ENCODE results near the gene CABCOCO1.

CABCOCO1 gene

GRCh38 chr10:61701706-61702105 is 39.0 kb downstream of the CABCOCO1 start:
- no peak for TF ChIP-seq PPARA (CRISPR knock-in tag; IDR thresholded peaks at IDR 0.05; ENCODE audit: borderline replicate concordance)
- TF ChIP-seq ZNF8 (CRISPR knock-in tag; IDR thresholded peaks at IDR 0.05) = no peak
- no peak for TF ChIP-seq CSRNP3 (CRISPR knock-in tag; IDR thresholded peaks at IDR 0.05)
- TF ChIP-seq ZFP3 (CRISPR knock-in tag; IDR thresholded peaks at IDR 0.05) = no peak
- no peak for ATAC-seq

GRCh38 chr10:61702584-61702983 is 39.9 kb downstream of the CABCOCO1 start:
- TF ChIP-seq CSRNP3 (CRISPR knock-in tag; IDR thresholded peaks at IDR 0.05) (no peak), CREB5 (CRISPR knock-in tag; IDR thresholded peaks at IDR 0.05; ENCODE audit: low read depth) (no peak), ISL1 (CRISPR knock-in tag; IDR thresholded peaks at IDR 0.05) (no peak), ARNTL (CRISPR knock-in tag; IDR thresholded peaks at IDR 0.05; ENCODE audit: borderline replicate concordance, low read depth) (no peak), TSHZ2 (CRISPR knock-in tag; IDR thresholded peaks at IDR 0.05) (no peak), PATZ1 (CRISPR knock-in tag; IDR thresholded peaks at IDR 0.05; ENCODE audit: borderline replicate concordance) (no peak), CSDC2 (CRISPR knock-in tag; IDR thresholded peaks at IDR 0.05) (no peak), BACH2 (CRISPR knock-in tag; IDR thresholded peaks at IDR 0.05; ENCODE audit: borderline replicate concordance) (no peak), ZFP30 (CRISPR knock-in tag; IDR thresholded peaks at IDR 0.05) (no peak), OSR1 (CRISPR knock-in tag; IDR thresholded peaks at IDR 0.05) (no peak), SNAI2 (CRISPR knock-in tag; IDR thresholded peaks at IDR 0.05) (no peak), POU6F1 (CRISPR knock-in tag; IDR thresholded peaks at IDR 0.05; ENCODE audit: borderline replicate concordance, low read depth) (no peak), TCF4 (CRISPR knock-in tag; IDR thresholded peaks at IDR 0.05; ENCODE audit: borderline replicate concordance) (no peak), ZNF8 (CRISPR knock-in tag; IDR thresholded peaks at IDR 0.05) (no peak), ZFP3 (CRISPR knock-in tag; IDR thresholded peaks at IDR 0.05) (no peak), ZNF70 (CRISPR knock-in tag; IDR thresholded peaks at IDR 0.05) (no peak), PPARA (CRISPR knock-in tag; IDR thresholded peaks at IDR 0.05; ENCODE audit: borderline replicate concordance) (no peak)
- ATAC-seq = no peak

GRCh38 chr10:61705022-61705613 is 42.4 kb downstream of the CABCOCO1 start:
- no peak for ATAC-seq
- no peak for TF ChIP-seq CSRNP3 (CRISPR knock-in tag; IDR thresholded peaks at IDR 0.05)
- TF ChIP-seq ZNF70 (CRISPR knock-in tag; IDR thresholded peaks at IDR 0.05) = no peak
- no peak for TF ChIP-seq PPARA (CRISPR knock-in tag; IDR thresholded peaks at IDR 0.05; ENCODE audit: borderline replicate concordance)
- no peak for TF ChIP-seq ZFP30 (CRISPR knock-in tag; IDR thresholded peaks at IDR 0.05)
- no peak for TF ChIP-seq SNAI2 (CRISPR knock-in tag; IDR thresholded peaks at IDR 0.05)
- TF ChIP-seq POU6F1 (CRISPR knock-in tag; IDR thresholded peaks at IDR 0.05; ENCODE audit: borderline replicate concordance, low read depth) = no peak
- no peak for TF ChIP-seq ARNTL (CRISPR knock-in tag; IDR thresholded peaks at IDR 0.05; ENCODE audit: borderline replicate concordance, low read depth)
- no peak for TF ChIP-seq ISL1 (CRISPR knock-in tag; IDR thresholded peaks at IDR 0.05)
- TF ChIP-seq ZFP3 (CRISPR knock-in tag; IDR thresholded peaks at IDR 0.05) = no peak
- TF ChIP-seq CREB5 (CRISPR knock-in tag; IDR thresholded peaks at IDR 0.05; ENCODE audit: low read depth) = no peak
- no peak for TF ChIP-seq BACH2 (CRISPR knock-in tag; IDR thresholded peaks at IDR 0.05; ENCODE audit: borderline replicate concordance)
- TF ChIP-seq CSDC2 (CRISPR knock-in tag; IDR thresholded peaks at IDR 0.05) = no peak
- TF ChIP-seq RARB (CRISPR knock-in tag; IDR thresholded peaks at IDR 0.05) = no peak
- no peak for TF ChIP-seq TOX (CRISPR knock-in tag; IDR thresholded peaks at IDR 0.05; ENCODE audit: borderline replicate concordance)

Measured in SK-N-SH treated with all-trans-retinoic acid at 6 μM for 48 hours (cell line).